HG03097 (cell line): ENCODE measurements around the gene SUPT16H.
A peak's percentile ranks its signal among the peaks of the same experiment; 100 is the strongest.

Experiments
- ATAC-seq: cut with Tn5 transposase; IDR thresholded peaks from one replicate; pipeline ENCODE4 v1.9.1; 2021; ENCODE audit not compliant: unreplicated experiment, low FRiP score

SUPT16H gene

DNA sequence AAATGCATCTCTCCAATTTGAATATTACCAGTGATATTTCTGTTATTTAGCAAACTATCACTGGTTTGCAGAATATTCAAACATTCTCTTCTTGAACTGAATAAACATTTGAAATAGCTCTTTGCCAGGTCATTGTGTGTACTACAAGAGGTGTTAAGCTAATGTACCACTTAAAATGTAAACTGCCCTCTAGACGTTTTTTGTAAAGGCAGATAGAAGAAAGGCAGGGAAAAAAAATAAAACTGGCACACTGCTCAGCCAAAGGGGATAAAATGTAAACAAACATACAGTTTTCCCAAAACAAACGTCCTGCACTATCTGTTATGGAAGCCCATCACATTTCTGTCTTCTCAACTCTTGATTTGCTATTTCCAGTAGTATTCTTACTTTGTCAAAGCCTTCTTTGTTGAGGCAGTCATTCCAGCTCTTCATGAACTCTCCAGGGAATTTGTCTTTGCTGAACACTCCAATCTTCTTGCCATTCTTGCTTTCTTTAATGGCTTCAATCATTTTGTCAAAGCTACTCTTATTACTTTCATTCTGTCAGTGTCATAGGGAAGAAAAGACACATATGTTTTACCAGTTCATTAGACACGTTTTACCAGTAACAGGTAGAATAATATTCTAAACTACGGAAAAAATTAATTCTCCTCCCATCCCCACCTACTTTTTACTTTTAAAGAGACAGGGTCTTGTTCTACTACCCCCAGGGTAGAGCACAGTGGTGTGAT lies 13.7 kb downstream of the SUPT16H start:
- no peak for ATAC-seq

DNA sequence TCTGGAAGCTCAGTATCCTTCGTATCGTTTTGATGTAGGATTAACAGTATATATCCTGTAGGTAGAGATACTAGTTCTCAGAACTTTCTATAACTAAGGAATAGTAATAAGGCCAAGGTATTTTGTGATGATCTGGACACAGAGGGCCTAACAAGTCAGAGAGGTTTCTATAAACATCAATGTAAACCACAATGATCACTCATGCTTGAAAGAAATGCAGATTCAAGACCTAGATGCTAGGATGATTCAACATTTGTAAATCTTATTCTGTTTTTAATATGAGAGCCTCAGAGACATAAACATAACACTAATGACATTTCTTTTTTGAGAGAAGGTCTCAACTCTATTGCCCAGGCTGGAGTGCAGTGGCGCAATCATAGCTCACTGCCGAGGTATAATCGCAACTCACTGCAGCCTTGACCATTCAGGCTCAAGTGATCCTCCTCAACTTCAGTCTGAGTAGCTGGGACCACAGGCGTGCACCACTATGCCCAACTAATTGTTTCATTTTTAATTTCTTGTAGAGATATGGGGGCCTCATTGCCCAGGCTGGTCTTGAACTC lies 16.2 kb downstream of the SUPT16H start:
- no peak for ATAC-seq

DNA sequence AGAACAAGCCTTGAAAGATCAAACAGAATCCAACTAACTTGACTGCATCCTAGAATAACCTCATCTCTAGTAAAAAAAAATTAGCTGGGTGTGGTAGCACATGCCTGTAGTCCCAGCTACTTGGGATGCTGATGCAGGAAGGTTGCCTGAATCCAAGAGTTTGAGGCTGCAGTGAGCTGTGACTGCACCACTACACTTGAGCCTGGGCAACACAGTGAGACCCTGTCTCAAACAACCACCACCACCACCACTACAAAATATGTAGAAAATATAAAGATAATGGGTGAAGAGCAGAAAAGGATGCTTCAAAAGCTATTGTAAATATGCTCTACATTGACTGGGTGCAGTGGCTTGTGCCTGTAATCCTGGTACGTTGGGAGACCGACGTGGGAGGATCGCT lies 27.3 kb downstream of the SUPT16H start:
- no peak for ATAC-seq

DNA sequence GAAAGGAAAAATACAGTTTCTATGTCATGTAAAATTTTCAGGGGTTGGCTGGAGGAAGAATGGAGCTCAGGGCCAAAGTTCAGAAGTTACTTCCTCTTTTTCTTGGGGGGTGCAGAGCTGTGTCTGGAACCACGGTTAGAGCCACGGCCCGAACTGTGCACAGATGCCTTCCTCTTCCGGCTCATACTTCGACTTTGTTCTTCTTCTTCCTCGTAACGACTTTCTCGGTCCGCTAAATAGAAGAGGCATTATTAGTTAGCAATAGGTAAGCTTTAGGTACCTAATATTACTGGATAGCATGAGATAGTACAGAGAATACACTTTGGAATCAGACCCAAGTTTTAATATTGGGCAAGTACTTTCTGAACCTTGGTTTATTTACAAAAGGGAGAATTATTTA lies 31.2 kb downstream of the SUPT16H start:
- ATAC-seq: peak; percentile 58

DNA sequence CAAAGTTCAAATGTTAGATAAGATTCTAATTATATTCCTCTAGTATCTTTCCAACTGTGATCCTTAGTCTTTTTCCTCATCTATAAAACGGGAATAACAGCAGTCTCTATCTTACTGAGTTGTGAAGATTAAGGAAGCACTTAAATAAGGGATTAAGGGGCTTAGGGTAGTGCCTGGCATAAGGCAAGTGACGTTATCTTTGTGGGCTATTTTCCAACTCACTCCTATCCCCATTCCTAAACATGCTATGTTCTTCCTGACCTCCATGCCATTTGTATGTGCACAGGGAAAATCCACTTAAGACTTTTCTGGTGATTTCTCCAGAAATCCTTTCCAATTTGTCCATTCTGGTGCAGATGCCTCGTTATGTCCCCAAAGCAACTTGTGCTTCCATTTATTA lies 33.3 kb downstream of the SUPT16H start:
- no peak for ATAC-seq

DNA sequence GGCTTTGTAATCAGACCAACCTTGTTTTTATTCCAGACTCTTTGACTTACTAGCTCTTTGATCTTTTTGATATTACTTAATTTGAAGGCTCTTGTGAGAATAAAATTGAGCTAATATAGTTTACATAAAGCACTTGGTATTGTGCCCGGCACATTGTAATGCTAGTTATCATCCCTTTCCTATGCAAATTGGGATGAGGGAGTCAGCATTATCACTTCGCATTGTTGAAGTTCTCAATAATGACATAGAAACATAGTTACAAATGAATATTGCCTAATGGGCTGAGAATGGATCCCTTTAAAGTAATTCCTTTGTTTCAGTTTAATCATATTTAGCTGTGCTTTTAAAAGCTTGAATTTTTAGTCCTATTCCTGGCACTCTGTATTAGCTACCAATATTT lies 36.6 kb downstream of the SUPT16H start:
- no peak for ATAC-seq

DNA sequence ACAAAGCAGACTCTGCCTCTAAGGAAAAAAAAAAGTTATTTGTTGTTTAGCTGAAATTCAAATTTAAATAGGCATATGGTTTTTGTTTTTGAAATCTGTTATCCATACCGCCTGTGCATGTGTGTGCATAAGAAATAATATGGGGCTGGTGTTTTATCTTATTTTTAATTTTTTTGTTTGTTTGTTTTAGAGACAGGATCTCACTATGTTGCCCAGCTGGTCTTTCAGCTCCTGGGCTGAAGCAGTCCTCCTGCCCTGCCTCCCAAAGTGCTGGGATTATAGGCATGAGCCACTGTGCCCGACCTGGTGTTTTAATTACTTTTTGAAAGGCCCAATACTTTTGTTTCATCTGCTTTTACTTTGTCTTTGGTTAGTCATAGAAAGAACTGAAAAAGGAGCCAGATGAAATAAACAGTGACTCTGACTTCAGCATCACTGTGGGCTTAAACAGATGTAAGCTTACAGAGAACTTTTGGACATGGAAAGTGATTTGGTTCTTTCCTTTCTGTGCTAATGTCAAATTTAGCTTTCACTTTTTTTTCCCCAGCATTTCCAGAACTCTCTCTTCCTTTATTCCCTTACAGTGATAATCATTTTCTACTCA lies 37.2 kb downstream of the SUPT16H start:
- ATAC-seq: no peak

DNA sequence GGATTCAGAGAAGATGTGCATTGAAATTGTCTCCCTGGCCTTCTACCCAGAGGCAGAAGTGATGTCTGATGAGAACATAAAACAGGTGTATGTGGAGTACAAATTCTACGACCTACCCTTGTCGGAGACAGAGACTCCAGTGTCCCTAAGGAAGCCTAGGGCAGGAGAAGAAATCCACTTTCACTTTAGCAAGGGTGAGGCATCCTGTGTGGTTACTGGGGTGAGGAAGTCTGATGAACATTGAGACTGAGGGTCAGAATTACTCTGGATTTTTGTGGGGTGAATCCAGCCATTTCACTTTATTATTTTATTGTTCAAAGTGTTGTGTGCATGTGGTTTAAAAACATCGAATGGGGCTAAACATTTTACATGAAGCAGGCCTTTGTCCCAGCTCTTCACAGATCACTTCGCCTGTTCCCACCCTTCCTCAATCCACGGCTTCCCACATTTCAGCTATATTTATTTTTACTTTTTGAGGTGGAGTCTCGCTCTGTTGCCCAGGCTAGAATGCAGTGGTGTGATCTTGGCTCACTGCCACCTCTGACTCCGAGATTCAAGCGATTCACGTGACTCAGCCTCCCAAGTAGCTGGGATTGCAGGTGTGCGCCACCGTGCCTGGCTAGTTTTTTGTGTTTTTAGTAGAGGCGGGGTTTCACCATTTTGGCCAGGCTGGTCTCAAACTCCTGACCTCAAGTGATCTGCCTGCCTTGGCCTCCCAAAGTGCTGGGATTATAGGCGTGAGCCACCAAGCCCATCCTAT lies 40.6 kb downstream of the SUPT16H start:
- ATAC-seq: no peak

DNA sequence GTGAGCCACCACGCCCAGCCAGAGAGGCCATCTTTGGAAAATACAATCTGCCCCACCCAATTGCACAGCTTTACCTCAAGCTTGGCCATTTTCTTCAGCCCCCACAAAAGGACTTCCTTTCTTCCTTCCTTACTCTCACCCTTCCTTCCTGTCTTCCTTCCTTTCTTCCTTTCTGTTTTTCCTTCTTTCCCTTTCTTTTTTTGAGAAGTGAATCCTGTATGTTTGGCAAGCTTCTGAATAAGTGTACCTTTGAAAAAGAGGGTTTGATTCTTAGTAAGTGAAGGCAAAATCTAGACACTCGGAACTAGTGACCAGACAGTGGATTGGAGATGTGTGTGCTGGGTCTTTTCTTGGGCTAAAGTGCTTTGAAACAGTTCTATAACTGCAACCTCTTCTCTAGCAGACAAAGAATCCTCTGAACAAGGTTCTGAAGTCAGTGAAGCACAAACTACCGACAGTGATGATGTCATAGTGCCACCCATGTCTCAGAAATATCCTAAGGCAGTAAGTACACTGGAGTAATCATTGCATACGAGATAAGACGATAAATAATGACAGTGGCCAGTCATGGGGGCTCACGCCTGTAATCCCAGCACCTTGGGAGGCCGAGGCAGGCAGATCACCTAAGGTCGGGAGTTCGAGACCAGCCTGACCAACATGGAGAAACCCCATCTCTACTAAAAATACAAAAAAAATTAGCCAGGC lies 49.5 kb downstream of the SUPT16H start:
- ATAC-seq: no peak

DNA sequence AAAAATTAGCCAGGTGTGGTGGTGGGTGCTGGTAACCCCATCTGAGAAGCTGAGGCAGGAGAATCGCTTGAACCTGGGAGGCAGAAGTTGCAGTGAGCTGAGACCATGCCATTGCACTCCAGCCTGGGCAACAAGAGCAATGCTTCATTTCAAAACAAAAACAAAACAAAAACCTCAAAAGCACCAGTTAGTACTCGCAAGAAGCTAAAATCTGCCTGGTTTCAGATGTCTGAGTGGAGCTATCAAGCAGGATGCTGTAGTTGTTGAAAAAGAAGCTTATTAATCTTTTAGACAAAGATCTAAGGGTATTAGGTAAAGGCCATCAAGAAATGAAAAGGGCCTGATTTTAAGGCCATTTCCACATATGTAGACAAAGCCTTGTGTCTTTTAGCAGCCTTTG lies 50.9 kb downstream of the SUPT16H start:
- ATAC-seq: no peak

DNA sequence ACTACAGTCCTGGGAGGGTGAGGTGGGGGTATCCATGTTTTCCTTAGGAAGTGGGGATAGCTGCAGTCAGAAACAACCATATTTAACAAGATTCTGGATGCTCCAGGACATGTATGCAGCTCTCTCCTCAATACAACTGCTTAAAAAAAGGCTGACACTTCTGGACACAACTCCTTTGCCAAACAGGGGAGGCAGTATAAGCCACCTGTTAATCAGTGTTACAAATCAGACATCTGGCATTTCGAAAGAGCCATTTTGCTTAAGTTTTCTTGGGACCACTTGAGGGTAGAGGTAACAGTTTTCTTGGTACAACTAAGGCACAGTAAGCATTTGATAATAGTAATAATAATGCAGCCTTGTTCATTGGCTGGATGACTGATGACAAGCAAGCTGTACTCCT lies 56.8 kb downstream of the SUPT16H start:
- no peak for ATAC-seq

DNA sequence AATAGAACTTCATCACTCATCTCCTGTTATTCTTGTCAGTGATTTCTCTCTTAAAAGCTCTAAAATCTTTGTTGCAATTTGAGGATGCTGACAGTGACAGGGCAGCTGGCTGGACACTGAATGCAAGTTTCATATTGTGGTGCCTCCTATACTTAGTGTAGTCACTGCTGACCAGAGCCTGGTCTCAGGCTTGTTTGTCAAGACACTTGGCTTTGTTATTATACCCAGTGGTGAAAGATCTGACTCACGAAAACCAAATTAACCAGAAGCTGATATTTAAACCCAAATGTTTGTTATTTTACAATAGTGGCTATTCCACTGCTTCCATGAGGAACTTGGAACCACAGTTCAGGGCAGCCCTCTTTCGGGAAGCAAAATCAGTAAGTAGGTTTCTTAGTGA lies 61.1 kb downstream of the SUPT16H start:
- ATAC-seq: no peak

DNA sequence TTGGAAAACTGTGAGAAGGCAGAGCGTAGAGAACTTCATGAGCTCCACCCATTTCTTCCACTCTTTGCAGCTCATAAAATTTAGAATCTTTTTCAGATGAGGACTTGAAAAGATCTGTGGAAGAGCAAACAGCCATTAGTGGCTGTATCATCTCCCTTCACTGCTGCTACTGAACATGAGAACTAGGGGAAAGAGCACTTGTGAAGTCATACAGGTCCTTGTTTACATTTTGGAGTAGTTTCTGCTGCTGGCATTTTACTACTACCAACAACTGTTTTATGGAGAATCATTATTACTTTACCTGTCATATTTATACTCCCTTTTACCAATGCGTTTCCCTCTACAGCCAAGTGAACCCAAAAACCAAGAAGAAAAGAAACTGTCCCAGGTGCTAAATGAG lies 62.9 kb downstream of the SUPT16H start:
- no peak for ATAC-seq

DNA sequence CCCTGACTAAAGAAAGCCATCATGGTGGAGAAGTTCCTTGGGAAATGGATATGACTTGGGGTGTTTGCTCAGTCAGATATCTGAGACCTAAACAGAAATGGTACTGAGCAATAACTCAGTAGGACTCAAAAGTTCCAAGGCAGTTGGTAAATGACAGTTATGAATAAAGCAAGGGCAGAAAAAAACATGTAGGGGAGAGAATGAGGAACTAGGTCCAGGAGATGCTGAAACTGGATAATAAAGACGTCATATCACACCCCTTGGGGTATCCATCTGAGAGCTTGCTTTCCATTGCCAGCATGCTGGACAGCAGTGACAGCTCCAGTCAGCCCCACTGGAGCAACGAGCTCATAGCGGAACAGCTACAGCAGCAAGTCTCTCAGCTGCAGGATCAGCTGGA lies 66.4 kb downstream of the SUPT16H start:
- ATAC-seq: no peak

DNA sequence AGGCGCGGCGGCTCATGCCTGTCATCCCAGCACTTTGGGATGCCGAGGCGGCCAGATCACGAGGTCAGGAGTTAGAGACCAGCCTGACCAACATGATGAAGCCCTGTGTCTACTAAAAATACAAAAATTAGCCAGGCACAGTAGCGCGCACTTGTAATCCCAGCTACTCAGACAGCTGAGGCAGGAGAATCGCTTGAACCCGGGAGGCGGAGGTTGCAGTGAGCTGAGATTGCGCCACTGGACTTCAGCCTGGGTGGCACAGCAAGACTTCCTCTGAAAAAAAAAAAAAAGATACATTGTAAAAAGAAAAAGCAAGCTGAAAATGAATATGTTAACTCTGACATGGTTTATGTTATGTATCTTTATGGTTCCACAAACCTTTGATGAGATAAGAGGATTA lies 70.3 kb downstream of the SUPT16H start:
- no peak for ATAC-seq

DNA sequence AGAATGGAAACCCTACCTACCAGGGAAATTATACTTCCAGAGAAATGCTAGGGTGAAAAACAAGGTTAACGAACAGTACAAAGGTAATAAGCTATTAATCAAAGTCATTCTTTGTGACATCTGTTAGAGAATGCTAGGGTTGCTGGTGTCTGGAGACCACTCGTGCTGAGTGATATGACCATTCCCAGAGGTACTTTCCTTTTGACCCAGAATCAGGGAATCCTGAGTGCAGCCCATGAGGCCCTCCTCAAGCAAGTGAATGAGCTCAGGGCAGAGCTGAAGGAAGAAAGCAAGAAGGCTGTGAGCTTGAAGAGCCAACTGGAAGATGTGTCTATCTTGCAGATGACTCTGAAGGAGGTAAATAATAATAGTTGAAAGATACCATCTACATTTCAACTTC lies 72.2 kb downstream of the SUPT16H start:
- ATAC-seq: no peak

DNA sequence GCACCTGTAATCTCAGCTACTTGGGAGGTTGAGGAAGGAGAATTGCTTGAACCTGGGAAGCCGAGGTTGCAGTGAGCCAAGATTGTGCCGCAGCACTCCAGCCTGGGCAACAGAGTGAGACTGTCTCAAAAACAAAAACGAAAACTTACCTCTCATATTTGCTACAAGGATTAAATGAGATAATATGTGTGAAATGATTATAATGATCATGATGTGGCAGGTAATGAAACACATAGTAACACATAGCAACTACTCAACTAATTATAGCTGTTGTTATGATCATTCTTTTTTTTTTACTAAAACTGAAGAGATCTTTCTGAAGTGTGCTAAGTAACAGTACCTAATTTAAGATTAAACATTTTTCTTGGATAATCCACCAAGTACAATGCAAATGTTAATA lies 73.9 kb downstream of the SUPT16H start:
- no peak for ATAC-seq

DNA sequence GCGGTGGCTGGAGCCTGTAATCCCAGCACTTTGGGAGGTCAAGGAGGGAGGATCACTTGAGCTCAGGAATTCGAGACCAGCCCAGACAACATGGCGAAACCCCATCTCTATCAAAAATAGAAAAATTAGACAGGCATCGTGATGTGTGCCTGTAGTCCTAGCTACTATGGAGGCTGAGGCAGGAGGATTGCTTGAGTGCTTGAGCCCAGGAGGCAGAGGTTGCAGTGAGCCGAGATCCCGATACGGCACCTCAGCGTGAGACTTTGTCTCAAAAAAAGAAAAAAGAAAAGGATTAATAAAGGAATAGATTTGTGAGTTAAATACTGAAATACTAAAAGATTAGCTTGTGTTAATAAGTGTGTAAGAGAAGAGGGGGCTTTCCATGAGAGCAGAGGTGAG lies 74.6 kb downstream of the SUPT16H start:
- ATAC-seq: no peak

DNA sequence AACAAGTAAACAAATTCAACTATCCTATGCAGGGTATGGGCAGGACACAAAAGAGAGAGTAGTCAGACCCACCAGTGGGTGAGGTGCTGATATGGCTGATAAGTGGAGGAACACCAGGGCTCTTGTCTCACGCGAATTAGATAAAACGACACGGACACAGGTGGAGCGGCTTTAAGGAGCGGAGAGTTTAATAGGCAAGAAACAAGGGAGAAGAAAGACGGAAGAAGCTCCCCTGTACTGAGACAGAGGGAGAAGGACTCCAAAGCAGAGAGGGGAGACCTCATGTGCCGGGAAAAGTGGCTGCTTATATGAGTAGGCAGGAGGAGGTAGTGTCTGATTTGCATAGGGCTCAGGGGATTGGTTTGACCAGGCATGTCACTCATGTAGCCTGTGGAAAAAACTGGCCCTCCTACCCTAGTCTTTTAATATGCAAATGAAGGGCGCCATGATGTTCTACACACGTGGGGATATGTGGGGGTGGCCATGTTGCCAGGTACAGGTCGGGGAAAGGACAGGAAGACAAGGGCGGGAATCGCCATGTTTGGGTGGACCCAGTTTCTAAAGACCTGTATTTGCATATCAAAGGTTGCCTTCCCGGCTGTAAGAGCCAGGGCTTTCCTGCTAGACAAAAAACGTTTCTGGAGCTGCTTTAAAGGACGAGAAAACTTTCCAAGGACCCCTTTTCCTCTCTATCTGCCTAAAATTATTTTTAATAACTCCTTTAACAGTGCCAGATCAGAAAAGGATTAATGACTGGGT lies 75.2 kb downstream of the SUPT16H start:
- ATAC-seq: peak; percentile 68

DNA sequence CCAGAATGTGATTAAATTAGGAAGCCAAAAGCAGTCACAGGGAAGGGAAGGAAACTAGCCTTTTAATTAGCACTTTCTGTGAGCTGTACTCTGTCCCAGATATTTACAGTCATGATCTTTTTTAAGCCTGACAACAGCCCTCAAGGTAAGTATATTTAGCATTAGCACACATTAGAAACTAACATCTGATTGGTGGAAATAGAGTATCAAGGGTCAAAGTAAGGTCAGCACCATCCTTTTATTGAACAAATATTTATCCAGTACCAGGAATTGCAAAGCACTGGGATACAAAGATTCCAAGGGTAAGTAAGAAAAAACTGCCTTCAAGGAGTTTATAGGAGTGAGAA lies 75.7 kb downstream of the SUPT16H start:
- ATAC-seq: peak; percentile 18
